ENCODE measurements around the gene GNG11.

DNA sequence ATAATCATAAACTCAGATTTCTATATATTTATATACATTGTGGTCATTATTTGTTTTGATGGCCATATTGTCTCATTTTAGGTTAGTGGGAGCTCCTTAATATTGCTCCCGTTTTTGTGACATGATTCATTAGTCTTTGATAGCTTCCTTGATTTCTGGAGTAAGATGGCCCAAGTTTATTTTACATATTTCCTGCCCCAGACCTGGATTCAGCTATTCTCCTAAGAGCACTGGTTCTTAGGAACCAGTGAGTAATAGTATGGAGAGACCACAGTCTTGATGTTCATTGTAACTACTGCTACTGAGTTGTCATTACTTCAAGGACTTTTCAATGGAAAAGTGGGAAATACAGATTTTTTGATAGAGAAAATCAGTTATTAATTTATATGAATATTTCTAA lies 37.0 kb upstream of the GNG11 start:
- TF ChIP-seq, protein P1, sequence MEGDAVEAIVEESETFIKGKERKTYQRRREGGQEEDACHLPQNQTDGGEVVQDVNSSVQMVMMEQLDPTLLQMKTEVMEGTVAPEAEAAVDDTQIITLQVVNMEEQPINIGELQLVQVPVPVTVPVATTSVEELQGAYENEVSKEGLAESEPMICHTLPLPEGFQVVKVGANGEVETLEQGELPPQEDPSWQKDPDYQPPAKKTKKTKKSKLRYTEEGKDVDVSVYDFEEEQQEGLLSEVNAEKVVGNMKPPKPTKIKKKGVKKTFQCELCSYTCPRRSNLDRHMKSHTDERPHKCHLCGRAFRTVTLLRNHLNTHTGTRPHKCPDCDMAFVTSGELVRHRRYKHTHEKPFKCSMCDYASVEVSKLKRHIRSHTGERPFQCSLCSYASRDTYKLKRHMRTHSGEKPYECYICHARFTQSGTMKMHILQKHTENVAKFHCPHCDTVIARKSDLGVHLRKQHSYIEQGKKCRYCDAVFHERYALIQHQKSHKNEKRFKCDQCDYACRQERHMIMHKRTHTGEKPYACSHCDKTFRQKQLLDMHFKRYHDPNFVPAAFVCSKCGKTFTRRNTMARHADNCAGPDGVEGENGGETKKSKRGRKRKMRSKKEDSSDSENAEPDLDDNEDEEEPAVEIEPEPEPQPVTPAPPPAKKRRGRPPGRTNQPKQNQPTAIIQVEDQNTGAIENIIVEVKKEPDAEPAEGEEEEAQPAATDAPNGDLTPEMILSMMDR (IDR thresholded peaks at IDR 0.05) = no peak
- TF ChIP-seq EZH2 (IDR thresholded peaks at IDR 0.05) (no peak), EZH2phosphoT487 (IDR thresholded peaks at IDR 0.05) (no peak)

Measured in neural progenitor cell (in vitro differentiated cells).